ENCODE data around the gene RFLNA. TPM values are rescaled to one million over a fixed set of nuclear protein-coding genes. Genes with fewer than 3 reads are reported as not detected.
"Not testable (repeated sequence)": the region's sequence is repeated elsewhere in the genome, so short reads cannot be mapped to it uniquely, and the experiment has no call there.

Gene RFLNA
- total RNA-seq, 2 experiments from 2014 or later = not detected

- Mint-ChIP-seq H3K9me3 (ENCODE audit: low read depth) (no peaks in the 10 kb centered on the region), H3K4me1 (no peaks in the 10 kb centered on the region), H3K4me3 (no peak overlapping the region), H3K27me3 (no peaks in the 10 kb centered on the region), H3K27ac (no peak overlapping the region), H3K36me3 (ENCODE audit: low read depth) (no peaks in the 10 kb centered on the region)
- ATAC-seq (no peak), DNase-seq (no peak)
- intact Hi-C loops (cut with DNase I, micrococcal nuclease) = no loop called here
- CTCF ChIA-PET = interaction anchor here (0.5 to 1.2 kb wide), 2 partner anchors 283 to 351 kb away, joined by 3 read pairs; no protein-coding TSS in a partner anchor
- POLR2A ChIA-PET = no interaction called here
Observed at GRCh38 chr12:124315372-124316044, 20.6 kb downstream of the RFLNA start.

GRCh38 chr12:124316257-124316900 is 21.5 kb downstream of the RFLNA start:
- Mint-ChIP-seq H3K27ac (no peak overlapping the region), H3K36me3 (ENCODE audit: low read depth) (no peaks in the 10 kb centered on the region), H3K27me3 (no peaks in the 10 kb centered on the region), H3K4me1 (no peaks in the 10 kb centered on the region), H3K9me3 (ENCODE audit: low read depth) (no peaks in the 10 kb centered on the region), H3K4me3 (no peak overlapping the region)
- intact Hi-C loops (cut with DNase I, micrococcal nuclease) = no loop called here
- ATAC-seq (no peak), DNase-seq (no peak)
- ChIA-PET CTCF (interaction anchor here (1.2 kb wide), 1 partner anchor 284 kb away, joined by 3 read pairs; no protein-coding TSS in a partner anchor), POLR2A (no interaction called here)

- Mint-ChIP-seq H3K9me3 (ENCODE audit: low read depth) (no peaks in the 10 kb centered on the region), H3K4me3 (no peak overlapping the region), H3K27me3 (no peaks in the 10 kb centered on the region), H3K36me3 (ENCODE audit: low read depth) (no peaks in the 10 kb centered on the region), H3K4me1 (no peaks in the 10 kb centered on the region), H3K27ac (no peak overlapping the region)
- no peak for DNase-seq
- ChIA-PET POLR2A (no interaction called here), CTCF (interaction anchor here (0.8 kb wide), 1 partner anchor 15 kb away, joined by 3 read pairs; no protein-coding TSS in a partner anchor)
- ATAC-seq = no peak
- intact Hi-C loops (cut with DNase I, micrococcal nuclease) = no loop called here
Observed at GRCh38 chr12:124317400-124317799, 22.5 kb downstream of the RFLNA start.

- H3K9me3 Mint-ChIP-seq (ENCODE audit: low read depth) = peaks cover 1% of the 10 kb centered on the region
- H3K36me3 Mint-ChIP-seq (ENCODE audit: low read depth) = peaks cover 1% of the 10 kb centered on the region
- no peak overlapping the region for H3K27ac Mint-ChIP-seq
- intact Hi-C loops (cut with DNase I, micrococcal nuclease) = no loop called here
- CTCF ChIA-PET = interaction anchor here (0.6 to 2.0 kb wide), 4 partner anchors 29 to 453 kb away, joined by 3 to 13 read pairs (median 3); no protein-coding TSS in a partner anchor
- ATAC-seq (no peak), DNase-seq (no peak)
- H3K4me3 Mint-ChIP-seq = no peak overlapping the region
- POLR2A ChIA-PET = no interaction called here
- H3K27me3 Mint-ChIP-seq = no peaks in the 10 kb centered on the region
- no peaks in the 10 kb centered on the region for H3K4me1 Mint-ChIP-seq
Observed at GRCh38 chr12:124318278-124319020, 23.6 kb downstream of the RFLNA start.

- H3K27ac Mint-ChIP-seq = no peak overlapping the region
Observed at GRCh38 chr12:124319368-124320050, 24.6 kb downstream of the RFLNA start.

GRCh38 chr12:124321040-124321481 is 26.2 kb downstream of the RFLNA start:
- peak; percentile 82 for DNase-seq
- Mint-ChIP-seq H3K27me3 (no peaks in the 10 kb centered on the region), H3K4me1 (no peaks in the 10 kb centered on the region), H3K27ac (no peak overlapping the region), H3K9me3 (ENCODE audit: low read depth) (peaks cover 12% of the 10 kb centered on the region), H3K36me3 (ENCODE audit: low read depth) (peaks cover 23% of the 10 kb centered on the region), H3K4me3 (no peak overlapping the region)
- ATAC-seq = peak; percentile 92
- intact Hi-C loops (cut with DNase I, micrococcal nuclease) = loop anchor here (1.0 to 5.0 kb wide), 4 partner anchors 159 to 451 kb away; no protein-coding TSS in a partner anchor
- POLR2A ChIA-PET = no interaction called here
- CTCF ChIA-PET = interaction anchor here (1.3 kb wide), 1 partner anchor 320 kb away, joined by 4 read pairs; no protein-coding TSS in a partner anchor

More at GRCh38 chr12:124319368-124320050, 24.6 kb downstream of the RFLNA start:
- intact Hi-C loops (cut with DNase I, micrococcal nuclease) = loop anchor here in 1 of 2 experiments (5.0 kb wide), 1 partner anchor 453 kb away; no protein-coding TSS in a partner anchor
- peaks cover 12% of the 10 kb centered on the region for H3K9me3 Mint-ChIP-seq (ENCODE audit: low read depth)
- no peak for DNase-seq
- no peak overlapping the region for H3K4me3 Mint-ChIP-seq
- H3K27me3 Mint-ChIP-seq = no peaks in the 10 kb centered on the region
- POLR2A ChIA-PET = no interaction called here
- CTCF ChIA-PET = interaction anchor here (1.3 to 2.0 kb wide), 3 partner anchors 283 to 452 kb away, joined by 3 to 13 read pairs (median 3); no protein-coding TSS in a partner anchor
- no peak for ATAC-seq
- H3K4me1 Mint-ChIP-seq = no peaks in the 10 kb centered on the region
- H3K36me3 Mint-ChIP-seq (ENCODE audit: low read depth) = peaks cover 12% of the 10 kb centered on the region

- Mint-ChIP-seq H3K4me3 (no peak overlapping the region), H3K36me3 (ENCODE audit: low read depth) (peaks cover 26% of the 10 kb centered on the region), H3K27me3 (no peaks in the 10 kb centered on the region), H3K27ac (no peak overlapping the region), H3K9me3 (ENCODE audit: low read depth) (peaks cover 12% of the 10 kb centered on the region), H3K4me1 (no peaks in the 10 kb centered on the region)
- ATAC-seq (no peak), DNase-seq (no peak)
- intact Hi-C loops (cut with DNase I, micrococcal nuclease) = loop anchor here (1.0 to 5.0 kb wide), 4 partner anchors 159 to 451 kb away; no protein-coding TSS in a partner anchor
- POLR2A ChIA-PET = no interaction called here
- CTCF ChIA-PET = interaction anchor here (0.9 to 1.3 kb wide), 2 partner anchors 278 to 319 kb away, joined by 3 to 4 read pairs; no protein-coding TSS in a partner anchor
Observed at GRCh38 chr12:124321556-124322270, 26.8 kb downstream of the RFLNA start.

- CTCF ChIA-PET = interaction anchor here (0.5 to 0.9 kb wide), 4 partner anchors 25 to 449 kb away, joined by 3 to 4 read pairs (median 3); no protein-coding TSS in a partner anchor
- Mint-ChIP-seq H3K27ac (no peak overlapping the region), H3K27me3 (no peaks in the 10 kb centered on the region), H3K9me3 (ENCODE audit: low read depth) (peaks cover 12% of the 10 kb centered on the region), H3K36me3 (ENCODE audit: low read depth) (peaks cover 30% of the 10 kb centered on the region), H3K4me1 (no peaks in the 10 kb centered on the region), H3K4me3 (no peak overlapping the region)
- ATAC-seq = no peak
- no peak for DNase-seq
- intact Hi-C loops (cut with DNase I, micrococcal nuclease) = loop anchor here in 1 of 2 experiments (5.0 kb wide), 1 partner anchor 450 kb away; no protein-coding TSS in a partner anchor
- POLR2A ChIA-PET = interaction anchor here (0.6 kb wide), 1 partner anchor 267 kb away, joined by 3 read pairs; no protein-coding TSS in a partner anchor
Observed at GRCh38 chr12:124322271-124322998, 27.5 kb downstream of the RFLNA start.

- Mint-ChIP-seq H3K9me3 (ENCODE audit: low read depth) (peaks cover 12% of the 10 kb centered on the region), H3K36me3 (ENCODE audit: low read depth) (peaks cover 34% of the 10 kb centered on the region)
- H3K4me3 Mint-ChIP-seq, DNase-seq, H3K27me3 Mint-ChIP-seq, H3K4me1 Mint-ChIP-seq, H3K27ac Mint-ChIP-seq, POLR2A ChIA-PET, ATAC-seq: not testable (repeated sequence)
- intact Hi-C loops (cut with DNase I, micrococcal nuclease) = loop anchor here in 1 of 2 experiments (5.0 kb wide), 1 partner anchor 449 kb away; no protein-coding TSS in a partner anchor
- CTCF ChIA-PET = interaction anchor here (0.6 kb wide), 1 partner anchor 24 kb away, joined by 4 read pairs; no protein-coding TSS in a partner anchor
Observed at GRCh38 chr12:124322999-124323328, 28.1 kb downstream of the RFLNA start.

Measured in activated CD4-positive, alpha-beta T cell treated with anti-CD3 and anti-CD28 coated beads for 36 hours (primary cell).